K562 (cell line): Measurements from ENCODE around the gene LEUTX.

Source experiments
- ARNT ChIP-seq, 2 experiments: fragments of 450-650 bp; IDR thresholded peaks; 2 replicates each; pipeline ENCODE4 v1.6.1; 2016; ENCODE audit warnings: mild to moderate bottlenecking in 1 of 2
- EHMT2 ChIP-seq: fragments of 450-650 bp; IDR thresholded peaks from 2 replicates; pipeline ENCODE4 v1.6.1; 2018; ENCODE audit warnings: antibody characterized with exemption
- FOXK2 ChIP-seq, 2 experiments: fragments of 450-650 bp; IDR thresholded peaks in 1 of 2; conservative IDR thresholded peaks in 1 of 2; 2 replicates each; pipeline ENCODE4 v1.6.1; 2016; ENCODE audit warnings: low read depth in 2 of 2, mild to moderate bottlenecking in 1 of 2
- MAFG ChIP-seq: fragments of 450-650 bp; conservative IDR thresholded peaks from 2 replicates; pipeline ENCODE4 v1.6.1; 2016; ENCODE audit warnings: missing genetic modification characterization, missing compliant biosample characterization
- ZNF239 ChIP-seq: fragments of 250-450 bp; sonication (Bioruptor Pico); IDR thresholded peaks from 2 replicates; pipeline ENCODE4 v1.4.0; 2020; ENCODE audit warnings: mild to moderate bottlenecking
- ZNF318 ChIP-seq, 2 experiments: fragments of 450-650 bp; IDR thresholded peaks; 2 replicates each; pipeline ENCODE4 v1.6.1; 2016; ENCODE audit warnings: mild to moderate bottlenecking in 2 of 2, borderline replicate concordance in 1 of 2, low read depth in 1 of 2, moderate library complexity in 1 of 2
- ZNF830 ChIP-seq: fragments of 250-450 bp; sonication (Bioruptor Pico); IDR thresholded peaks from 2 replicates; pipeline ENCODE4 v1.5.0; 2021; ENCODE audit warnings: mild to moderate bottlenecking
- TF ChIP-seq, protein P1 (sequence below): fragments of 250-450 bp; sonication (Bioruptor Pico); IDR thresholded peaks from 2 replicates; pipeline ENCODE4 v1.8.0; 2021; ENCODE audit warnings: borderline replicate concordance, mild to moderate bottlenecking, moderate library complexity; ENCODE audit not compliant: poor library complexity, severe bottlenecking
- TF ChIP-seq, protein P2 (sequence below), 3 experiments: IDR thresholded peaks in 2 of 3; conservative IDR thresholded peaks in 1 of 3; 2 replicates each; pipeline ENCODE4 v1.5.1; 2011 to 2012; ENCODE audit warnings: low read length in 3 of 3, mild to moderate bottlenecking in 3 of 3, control low read depth in 2 of 3, improper control_type of control experiment in 1 of 3, inconsistent platforms in 1 of 3, low read depth in 1 of 3, mixed read lengths in 1 of 3, moderate library complexity in 1 of 3; ENCODE audit not compliant: insufficient read depth in 2 of 3

DNA sequence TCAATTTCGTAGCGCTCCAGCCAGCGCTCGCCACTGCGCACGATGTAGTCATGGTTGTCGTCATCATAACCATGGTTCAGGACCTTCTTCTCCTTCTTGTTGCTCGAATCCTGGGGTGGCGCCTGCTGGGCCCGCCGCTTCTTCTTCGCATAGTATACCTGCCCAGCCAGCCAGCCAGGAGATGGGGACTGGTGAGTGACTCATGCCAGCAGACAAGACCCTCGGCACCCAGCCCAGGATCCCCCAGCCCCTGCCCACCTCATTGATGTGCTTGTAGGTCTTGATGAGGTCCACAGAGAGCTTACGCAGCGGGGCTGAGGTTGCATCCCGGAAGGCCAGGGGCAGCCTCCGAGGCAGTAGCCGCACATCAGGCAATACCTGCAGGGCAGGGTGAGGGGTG lies 51.8 kb downstream of the LEUTX start:
- TF ChIP-seq MAFG (tag) (no peak), ARNT (IDR thresholded peaks at IDR 0.05) (no peak), ZNF318 (IDR thresholded peaks at IDR 0.05; ENCODE audit: borderline replicate concordance in 1 of 2, low read depth in 1 of 2) (no peak), ZNF239 (CRISPR knock-in tag) (no peak), ZNF830 (CRISPR knock-in tag) (no peak), FOXK2 (conservative IDR thresholded peaks at IDR 0.05 in 1 of 2, IDR thresholded peaks at IDR 0.05 in 1 of 2; ENCODE audit: low read depth in 2 of 2) (no peak), EHMT2 (no peak)
- TF ChIP-seq, protein P1, sequence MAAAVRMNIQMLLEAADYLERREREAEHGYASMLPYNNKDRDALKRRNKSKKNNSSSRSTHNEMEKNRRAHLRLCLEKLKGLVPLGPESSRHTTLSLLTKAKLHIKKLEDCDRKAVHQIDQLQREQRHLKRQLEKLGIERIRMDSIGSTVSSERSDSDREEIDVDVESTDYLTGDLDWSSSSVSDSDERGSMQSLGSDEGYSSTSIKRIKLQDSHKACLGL (CRISPR knock-in tag), result no peak
- TF ChIP-seq, protein P2, sequence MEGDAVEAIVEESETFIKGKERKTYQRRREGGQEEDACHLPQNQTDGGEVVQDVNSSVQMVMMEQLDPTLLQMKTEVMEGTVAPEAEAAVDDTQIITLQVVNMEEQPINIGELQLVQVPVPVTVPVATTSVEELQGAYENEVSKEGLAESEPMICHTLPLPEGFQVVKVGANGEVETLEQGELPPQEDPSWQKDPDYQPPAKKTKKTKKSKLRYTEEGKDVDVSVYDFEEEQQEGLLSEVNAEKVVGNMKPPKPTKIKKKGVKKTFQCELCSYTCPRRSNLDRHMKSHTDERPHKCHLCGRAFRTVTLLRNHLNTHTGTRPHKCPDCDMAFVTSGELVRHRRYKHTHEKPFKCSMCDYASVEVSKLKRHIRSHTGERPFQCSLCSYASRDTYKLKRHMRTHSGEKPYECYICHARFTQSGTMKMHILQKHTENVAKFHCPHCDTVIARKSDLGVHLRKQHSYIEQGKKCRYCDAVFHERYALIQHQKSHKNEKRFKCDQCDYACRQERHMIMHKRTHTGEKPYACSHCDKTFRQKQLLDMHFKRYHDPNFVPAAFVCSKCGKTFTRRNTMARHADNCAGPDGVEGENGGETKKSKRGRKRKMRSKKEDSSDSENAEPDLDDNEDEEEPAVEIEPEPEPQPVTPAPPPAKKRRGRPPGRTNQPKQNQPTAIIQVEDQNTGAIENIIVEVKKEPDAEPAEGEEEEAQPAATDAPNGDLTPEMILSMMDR (IDR thresholded peaks at IDR 0.05 in 2 of 3, conservative IDR thresholded peaks at IDR 0.05 in 1 of 3; ENCODE audit: insufficient read depth in 2 of 3, low read depth in 1 of 3, low read length in 3 of 3), result no peak
